Memory B cell (primary cell): ENCODE data around the gene CHST15.

ENCODE experiments used
- ATAC-seq: fragments of 150-1000 bp; cut with Tn5 transposase; 2 replicates; pipeline ENCODE4 v1.10.0; 2021; ENCODE audit warnings: low read depth, mild to moderate bottlenecking, moderate library complexity
- DNase-seq, 2 donors: peaks; one replicate each; pipeline ENCODE4 v3.0.0; 2022; ENCODE audit warnings: low spot score in 2 of 2
- H3K27ac Mint-ChIP-seq: one replicate; pipeline ENCODE4 v1.8.0; 2022; ENCODE audit warnings: mild to moderate bottlenecking, moderate library complexity, mixed read lengths
- H3K27me3 Mint-ChIP-seq: one replicate; pipeline ENCODE4 v1.8.0; 2022; ENCODE audit warnings: mixed read lengths
- H3K36me3 Mint-ChIP-seq: one replicate; pipeline ENCODE4 v1.8.0; 2022; ENCODE audit warnings: mild to moderate bottlenecking, mixed read lengths
- H3K4me1 Mint-ChIP-seq: one replicate; pipeline ENCODE4 v1.8.0; 2022; ENCODE audit warnings: mixed read lengths
- H3K4me3 Mint-ChIP-seq: one replicate; pipeline ENCODE4 v1.8.0; 2022; ENCODE audit warnings: mild to moderate bottlenecking, moderate library complexity, mixed read lengths
- H3K9me3 Mint-ChIP-seq: one replicate; pipeline ENCODE4 v1.8.0; 2022; ENCODE audit warnings: mixed read lengths

CHST15 gene

DNA sequence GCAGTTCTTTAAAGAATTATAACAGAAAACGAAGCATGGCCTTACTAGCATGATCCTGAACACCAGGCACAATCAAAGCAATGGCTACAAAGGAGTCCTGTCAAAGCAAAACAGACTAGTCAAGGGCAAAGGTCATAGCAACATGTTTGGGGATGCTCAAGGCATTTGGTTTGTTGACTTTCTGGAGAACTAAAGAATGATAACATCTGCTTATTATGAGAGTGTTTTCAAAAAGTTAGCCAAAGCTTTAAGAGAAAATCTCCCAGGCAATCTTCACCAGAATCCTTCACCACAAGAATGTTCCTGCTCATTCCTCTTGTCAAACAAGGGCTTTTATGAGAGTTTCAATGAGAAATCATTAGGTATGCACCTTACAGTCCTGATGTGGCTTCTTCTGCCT lies 106.7 kb downstream of the CHST15 start:
- peaks cover 8% of the 10 kb centered on the region for H3K9me3 Mint-ChIP-seq
- no peak overlapping the region for H3K27ac Mint-ChIP-seq
- no peak for ATAC-seq
- H3K4me3 Mint-ChIP-seq: no peak overlapping the region
- H3K36me3 Mint-ChIP-seq: peaks cover 3% of the 10 kb centered on the region
- peaks cover 3% of the 10 kb centered on the region for H3K4me1 Mint-ChIP-seq
- no peak for DNase-seq
- H3K27me3 Mint-ChIP-seq: peaks cover 18% of the 10 kb centered on the region

DNA sequence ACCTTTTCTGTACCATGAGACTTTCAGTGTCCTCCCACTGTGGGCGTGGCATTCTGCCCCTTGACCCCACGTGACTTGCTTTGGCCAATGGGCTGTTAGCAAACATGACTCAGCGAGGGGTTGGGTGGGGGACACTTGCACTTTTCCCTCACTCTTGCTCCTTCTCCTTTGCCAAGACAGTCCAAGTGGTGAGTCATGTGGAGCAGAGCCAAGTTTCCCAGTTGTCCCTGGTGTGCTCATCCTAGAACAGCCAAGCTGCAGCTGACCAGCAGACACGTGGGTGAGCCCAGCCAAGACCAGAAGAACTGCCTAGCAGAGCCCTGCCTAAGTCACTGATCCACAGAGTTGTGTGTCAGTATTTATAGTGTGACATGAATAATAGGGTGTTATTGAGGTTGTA lies 119.0 kb downstream of the CHST15 start:
- no peak overlapping the region for H3K4me3 Mint-ChIP-seq
- ATAC-seq: no peak
- no peak for DNase-seq
- peaks cover 3% of the 10 kb centered on the region for H3K36me3 Mint-ChIP-seq
- peaks cover 10% of the 10 kb centered on the region for H3K4me1 Mint-ChIP-seq
- H3K27me3 Mint-ChIP-seq: peaks cover 36% of the 10 kb centered on the region
- peaks cover 5% of the 10 kb centered on the region for H3K9me3 Mint-ChIP-seq
- H3K27ac Mint-ChIP-seq: no peak overlapping the region

DNA sequence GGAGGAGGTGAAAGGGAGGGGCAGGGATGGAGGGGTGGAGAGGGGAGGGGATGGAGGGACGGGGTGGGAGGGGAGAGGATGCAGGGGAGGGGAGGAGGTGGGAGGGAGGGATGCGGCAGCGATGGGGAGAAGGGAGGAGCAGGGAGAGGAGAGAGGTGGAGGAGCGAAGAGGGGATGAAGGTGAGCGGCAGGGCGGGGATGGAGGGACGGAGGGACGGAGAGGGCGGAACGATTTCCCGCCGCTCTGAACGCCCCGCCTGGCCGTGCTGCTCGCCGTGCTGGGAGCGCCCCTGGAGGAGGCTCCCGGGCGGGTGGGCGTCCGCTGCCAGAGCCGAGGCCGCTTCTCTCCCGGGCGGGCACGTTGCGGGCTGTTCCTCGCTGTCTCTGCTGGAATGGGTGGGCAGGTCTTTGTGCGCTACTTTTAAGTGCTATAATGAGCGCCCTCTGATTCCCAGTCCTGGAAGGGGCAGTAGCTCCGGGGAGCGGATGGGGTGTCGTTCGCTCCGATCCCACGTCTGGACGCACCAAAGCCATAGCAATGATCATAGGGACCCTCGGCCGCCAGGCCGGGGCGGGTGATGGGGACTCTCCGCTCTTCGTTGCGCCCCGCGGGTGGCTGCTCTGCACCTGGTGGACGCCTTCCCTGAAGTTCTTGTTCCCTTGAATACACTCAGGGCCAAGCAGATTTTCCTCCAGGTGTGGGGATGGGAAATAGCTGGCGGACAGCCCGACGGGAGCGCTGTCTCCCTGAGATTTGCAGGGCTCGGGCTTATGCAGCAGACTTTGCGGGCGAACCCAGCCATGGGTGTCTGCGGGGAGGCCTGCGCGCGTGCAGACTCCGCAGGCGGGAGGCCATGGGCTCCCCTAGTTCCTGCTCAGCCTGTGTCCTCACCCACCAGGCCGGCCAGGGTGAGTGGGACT lies 120.7 kb downstream of the CHST15 start:
- H3K27me3 Mint-ChIP-seq: peaks cover 42% of the 10 kb centered on the region
- no peak overlapping the region for H3K27ac Mint-ChIP-seq
- no peak overlapping the region for H3K4me3 Mint-ChIP-seq
- ATAC-seq (no peak), DNase-seq (no peak)
- peaks cover 5% of the 10 kb centered on the region for H3K9me3 Mint-ChIP-seq
- peaks cover 3% of the 10 kb centered on the region for H3K36me3 Mint-ChIP-seq
- peaks cover 10% of the 10 kb centered on the region for H3K4me1 Mint-ChIP-seq

DNA sequence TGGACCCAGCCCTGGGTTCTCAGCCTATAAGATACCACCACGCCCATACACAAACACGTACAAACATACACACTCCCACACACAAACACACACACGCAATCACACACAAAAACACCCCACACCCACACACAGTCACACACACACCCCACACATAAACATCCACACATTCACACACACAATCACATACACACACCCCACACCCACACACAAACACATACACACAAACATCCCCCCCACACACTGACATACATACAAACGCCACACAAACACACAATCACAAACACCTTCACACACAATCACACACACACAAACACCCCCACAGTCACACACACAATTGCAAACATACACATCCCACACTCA lies 122.5 kb downstream of the CHST15 start:
- Mint-ChIP-seq H3K27me3 (peaks cover 42% of the 10 kb centered on the region), H3K36me3 (no peaks in the 10 kb centered on the region), H3K9me3 (no peaks in the 10 kb centered on the region), H3K4me1 (peaks cover 10% of the 10 kb centered on the region), H3K27ac (no peak overlapping the region), H3K4me3 (no peak overlapping the region)
- DNase-seq (no peak), ATAC-seq (no peak)

DNA sequence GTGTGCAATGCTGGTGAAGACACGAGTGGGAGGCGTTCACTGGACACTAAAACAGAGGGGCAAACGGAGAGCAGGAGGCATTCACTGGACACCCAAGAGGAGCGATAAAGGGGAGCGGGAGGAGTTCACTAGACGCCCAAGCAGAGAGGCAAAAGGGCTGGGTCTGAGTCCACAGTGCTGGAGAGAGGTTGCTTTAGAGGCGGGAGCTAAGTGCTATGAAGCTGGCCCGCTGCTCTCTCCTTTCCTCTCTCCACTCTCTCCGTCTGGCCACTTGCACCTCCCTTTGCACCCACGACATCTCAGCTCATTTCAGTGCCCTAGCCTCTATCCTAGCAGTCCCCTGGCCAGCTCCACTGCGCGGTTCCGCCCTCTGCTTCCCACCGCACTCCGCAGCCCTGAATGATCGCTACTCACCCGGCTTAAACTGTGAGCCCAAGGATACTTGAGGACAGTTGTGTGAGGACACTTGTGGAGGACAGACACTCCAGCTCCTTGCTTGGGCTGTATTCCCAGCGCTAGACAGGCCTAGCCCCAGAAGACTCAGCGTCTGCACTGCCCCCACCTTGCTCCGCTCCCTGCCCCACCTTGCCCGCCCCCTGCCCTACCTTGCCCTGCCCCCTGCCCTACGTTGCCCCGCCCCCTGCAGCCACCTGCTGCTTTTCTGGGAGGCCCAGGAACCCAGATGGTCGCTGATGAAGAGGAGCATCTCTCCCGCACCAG lies 123.0 kb downstream of the CHST15 start:
- Mint-ChIP-seq H3K4me1 (peaks cover 10% of the 10 kb centered on the region), H3K27ac (no peak overlapping the region), H3K36me3 (no peaks in the 10 kb centered on the region), H3K4me3 (no peak overlapping the region), H3K9me3 (no peaks in the 10 kb centered on the region), H3K27me3 (peaks cover 44% of the 10 kb centered on the region)
- DNase-seq: no peak
- ATAC-seq: no peak

DNA sequence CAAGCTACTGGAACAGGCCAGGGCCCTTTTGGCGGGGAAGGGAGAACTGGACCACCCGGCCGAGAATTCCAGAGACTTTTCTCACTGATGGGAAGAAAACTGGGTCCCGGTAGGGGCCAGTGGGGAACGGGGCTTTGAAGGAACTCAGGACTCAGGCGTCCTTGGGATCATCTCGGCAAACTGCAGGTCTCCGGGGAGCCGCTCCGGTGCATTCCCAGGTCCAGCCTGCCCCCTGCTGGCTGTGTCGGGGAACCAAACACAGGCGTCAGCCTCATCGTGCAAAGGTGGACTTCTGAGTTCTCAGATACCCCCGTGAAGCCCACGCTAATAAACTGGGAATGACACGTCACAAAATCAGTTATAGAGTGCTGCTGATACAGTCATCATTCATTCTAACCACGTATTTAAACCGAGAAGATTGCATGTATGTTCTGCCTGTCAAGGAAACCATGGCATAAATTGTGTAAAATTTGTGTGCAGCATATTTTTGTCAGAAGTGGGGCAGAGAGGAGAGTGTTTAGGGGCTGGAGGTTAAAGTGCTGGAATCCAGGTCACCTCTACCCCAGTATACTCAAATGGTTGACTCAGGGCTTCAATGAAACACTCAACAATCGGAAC lies 125.7 kb downstream of the CHST15 start:
- peaks cover 41% of the 10 kb centered on the region for H3K27me3 Mint-ChIP-seq
- H3K4me1 Mint-ChIP-seq: peaks cover 10% of the 10 kb centered on the region
- peak; percentile 42 for ATAC-seq
- H3K9me3 Mint-ChIP-seq: no peaks in the 10 kb centered on the region
- no peak overlapping the region for H3K4me3 Mint-ChIP-seq
- no peaks in the 10 kb centered on the region for H3K36me3 Mint-ChIP-seq
- no peak overlapping the region for H3K27ac Mint-ChIP-seq
- peak; percentile 27 to 33 for DNase-seq

DNA sequence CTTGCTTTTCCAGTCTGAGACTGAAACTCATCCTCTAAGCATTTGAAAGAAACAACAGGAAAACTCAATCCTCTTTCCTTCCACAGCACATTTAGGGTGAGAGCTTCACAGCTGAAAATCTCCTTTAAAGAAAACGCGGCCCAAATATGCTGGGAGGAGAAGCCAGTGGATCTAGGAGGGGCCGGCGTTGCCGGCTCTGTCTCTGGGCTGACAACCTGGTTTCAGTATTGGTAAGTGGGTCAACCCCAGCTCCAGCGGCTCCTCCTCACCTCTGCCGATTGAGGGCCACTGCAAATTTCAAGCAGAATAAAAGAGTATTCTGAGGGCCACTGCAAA lies 126.5 kb downstream of the CHST15 start:
- no peaks in the 10 kb centered on the region for H3K9me3 Mint-ChIP-seq
- DNase-seq (no peak), ATAC-seq (no peak)
- H3K4me3 Mint-ChIP-seq: no peak overlapping the region
- peaks cover 10% of the 10 kb centered on the region for H3K4me1 Mint-ChIP-seq
- no peaks in the 10 kb centered on the region for H3K36me3 Mint-ChIP-seq
- peaks cover 43% of the 10 kb centered on the region for H3K27me3 Mint-ChIP-seq
- no peak overlapping the region for H3K27ac Mint-ChIP-seq

DNA sequence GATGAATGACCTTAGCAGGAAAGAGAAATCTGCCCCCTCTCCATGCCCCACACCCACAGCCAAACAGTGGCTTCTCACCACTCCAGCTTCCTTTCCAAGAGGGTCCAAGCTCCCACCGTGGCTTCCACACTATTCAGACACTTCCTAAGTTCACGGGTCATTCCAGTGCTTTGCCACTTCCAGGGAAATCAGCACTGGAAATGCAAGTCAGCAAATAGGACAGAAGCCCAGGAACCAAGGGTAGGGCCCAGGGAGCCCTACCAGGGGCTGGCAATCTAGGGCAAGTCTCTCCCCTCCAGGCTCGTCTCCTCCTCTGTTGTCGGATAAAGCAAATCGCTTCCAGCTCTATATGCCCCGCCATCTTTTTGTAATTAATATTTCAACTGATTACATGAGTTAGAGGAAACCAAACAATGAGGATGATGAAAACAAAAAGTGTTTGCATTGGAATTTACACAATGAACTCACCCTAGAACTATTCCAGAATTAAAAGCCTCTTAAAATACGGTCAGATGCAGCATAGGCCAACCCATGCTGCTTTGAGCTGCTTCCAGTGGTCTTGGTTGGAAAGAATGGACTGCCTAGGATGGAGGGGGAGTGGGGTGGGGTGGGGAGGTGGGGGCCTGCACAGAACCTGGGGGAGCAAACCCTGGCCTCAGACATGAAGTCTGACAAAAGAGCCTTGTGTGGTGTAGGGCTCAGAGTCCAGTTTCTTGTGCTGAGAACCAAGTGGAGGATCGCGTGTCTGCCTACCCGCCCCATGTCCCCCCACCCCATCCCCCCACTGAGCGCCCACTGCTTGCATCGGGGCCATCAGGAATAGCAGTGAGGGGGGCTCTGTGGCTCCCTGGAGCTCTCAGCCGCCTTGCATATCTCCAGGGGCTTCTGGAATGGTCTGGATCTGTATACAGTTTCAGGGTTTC lies 127.2 kb downstream of the CHST15 start:
- Mint-ChIP-seq H3K4me3 (no peak overlapping the region), H3K27me3 (peaks cover 40% of the 10 kb centered on the region), H3K9me3 (no peaks in the 10 kb centered on the region), H3K36me3 (no peaks in the 10 kb centered on the region), H3K4me1 (peaks cover 5% of the 10 kb centered on the region), H3K27ac (no peak overlapping the region)
- no peak for DNase-seq
- no peak for ATAC-seq

DNA sequence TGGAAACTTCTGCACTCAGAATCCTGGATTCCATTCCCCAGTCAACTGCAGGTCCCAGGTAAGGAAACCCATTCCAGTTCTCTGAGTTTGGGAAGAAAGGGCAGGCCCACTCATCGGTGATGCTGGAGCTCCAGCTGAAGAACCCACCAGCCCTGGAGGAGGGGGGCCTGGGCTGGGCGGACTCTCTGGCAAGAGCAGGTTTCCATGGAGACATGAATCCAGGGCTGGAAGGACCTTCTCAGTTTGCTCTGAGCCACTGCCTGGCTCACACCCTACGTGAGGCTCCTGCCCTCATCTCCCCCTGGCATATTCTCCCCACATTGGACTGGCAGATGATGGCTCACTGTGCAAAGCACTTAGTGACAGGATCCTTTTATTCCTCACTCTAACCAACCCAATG lies 128.4 kb downstream of the CHST15 start:
- Mint-ChIP-seq H3K9me3 (no peaks in the 10 kb centered on the region), H3K27ac (no peak overlapping the region), H3K36me3 (no peaks in the 10 kb centered on the region), H3K27me3 (peaks cover 29% of the 10 kb centered on the region), H3K4me1 (no peaks in the 10 kb centered on the region), H3K4me3 (no peak overlapping the region)
- DNase-seq: no peak
- no peak for ATAC-seq

DNA sequence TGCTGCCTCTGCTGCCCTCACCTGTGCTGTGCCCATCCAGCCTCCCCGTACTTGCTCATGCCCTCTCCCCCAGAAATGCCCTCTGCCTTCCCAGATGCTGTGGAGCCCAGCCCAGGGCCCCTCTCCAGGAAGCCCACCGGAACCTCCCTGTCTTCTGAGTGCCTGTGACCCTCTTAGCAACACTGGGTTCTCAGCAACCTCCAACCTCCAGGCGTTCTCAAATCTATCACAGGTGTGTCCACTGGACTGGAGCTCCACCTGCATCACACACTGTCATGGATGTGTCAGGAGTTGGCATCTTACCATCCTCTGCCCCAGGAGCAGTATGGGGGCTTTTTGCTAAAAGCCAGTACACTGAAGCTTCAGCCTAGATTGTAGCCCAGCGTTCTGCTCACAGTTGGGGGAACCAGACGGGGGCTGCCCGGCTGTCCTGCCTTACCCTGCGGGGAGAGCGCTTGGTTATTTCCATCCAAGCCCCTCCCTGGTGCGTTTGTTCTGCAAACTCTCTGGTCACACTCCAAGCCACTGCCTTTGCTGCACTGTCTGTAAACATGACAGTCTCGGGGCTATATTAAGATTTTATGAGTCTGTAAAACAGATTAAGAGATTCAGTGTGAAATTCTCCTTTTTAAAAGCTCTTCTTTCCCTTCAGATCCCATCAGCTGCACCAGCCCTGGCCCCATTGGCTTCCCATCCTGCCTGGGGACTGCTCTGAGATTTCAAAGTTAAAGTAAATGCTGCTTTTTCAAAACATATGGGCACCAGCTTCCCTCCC lies 130.5 kb downstream of the CHST15 start:
- DNase-seq (no peak), ATAC-seq (no peak)
- Mint-ChIP-seq H3K27ac (no peak overlapping the region), H3K4me3 (no peak overlapping the region), H3K36me3 (no peaks in the 10 kb centered on the region), H3K9me3 (no peaks in the 10 kb centered on the region), H3K27me3 (peaks cover 17% of the 10 kb centered on the region), H3K4me1 (no peaks in the 10 kb centered on the region)

DNA sequence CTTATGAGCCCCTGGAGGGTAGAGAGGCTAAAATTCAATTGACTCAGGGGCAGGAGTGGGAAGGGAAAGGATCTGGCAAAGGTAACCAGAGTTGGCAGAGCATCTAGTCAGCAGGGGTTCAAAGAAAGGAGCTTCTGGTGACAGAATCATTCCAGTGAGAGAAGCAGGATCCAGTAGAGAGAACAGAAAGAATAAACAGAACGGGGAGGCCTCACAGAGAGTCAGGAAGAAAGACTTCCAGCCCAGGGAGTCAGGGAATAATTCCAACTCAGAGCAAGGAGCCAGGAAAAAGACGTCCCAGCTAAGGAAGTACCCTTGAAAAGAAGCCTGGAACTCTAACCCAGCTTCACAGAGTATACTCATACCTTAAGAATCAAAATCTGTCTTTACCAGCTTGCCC lies 135.2 kb downstream of the CHST15 start:
- Mint-ChIP-seq H3K9me3 (no peaks in the 10 kb centered on the region), H3K27ac (no peak overlapping the region), H3K27me3 (peaks cover 10% of the 10 kb centered on the region), H3K4me1 (no peaks in the 10 kb centered on the region), H3K36me3 (no peaks in the 10 kb centered on the region), H3K4me3 (no peak overlapping the region)
- no peak for DNase-seq
- no peak for ATAC-seq
